Esophagus squamous epithelium (tissue), 5 donors: Measurements from ENCODE around the gene PGBD5. TPM values are rescaled to one million over a fixed set of nuclear protein-coding genes. Genes with fewer than 3 reads are reported as not detected.

ENCODE experiments used
- DNase-seq: peaks from one replicate; lab custom pipeline; 2025; lab: John Stamatoyannopoulos, UW
- H3K27ac ChIP-seq, 4 donors: fragments of 200-600 bp; sonication (generic); one replicate each; pipeline ENCODE4 v1.5.1; 2016 to 2019; ENCODE audit warnings: mild to moderate bottlenecking in 1 of 4
- H3K27me3 ChIP-seq, 4 donors: fragments of 200-600 bp; sonication (generic); 1 replicate in 3 of 4; 2 replicates in 1 of 4; pipeline versions ENCODE4 v1.5.1 to v1.6.0; 2017 to 2021; ENCODE audit warnings: antibody characterized with exemption in 1 of 4
- H3K36me3 ChIP-seq, 3 donors: fragments of 200-600 bp; sonication (generic); one replicate each; pipeline ENCODE4 v1.5.1; 2016 to 2019
- H3K4me1 ChIP-seq, 3 donors: fragments of 200-600 bp; sonication (generic); one replicate each; pipeline ENCODE4 v1.5.1; 2017 to 2019
- H3K4me3 ChIP-seq, 4 donors: fragments of 200-600 bp; sonication (generic); 1 replicate in 3 of 4; 2 replicates in 1 of 4; pipeline ENCODE4 v1.5.1; 2016 to 2019; ENCODE audit warnings: mild to moderate bottlenecking in 2 of 4, moderate library complexity in 1 of 4
- H3K9me3 ChIP-seq, 3 donors: fragments of 200-600 bp; sonication (generic); one replicate each; pipeline ENCODE4 v1.5.1; 2016 to 2019
- POLR2A ChIP-seq, 4 donors: fragments of 450-650 bp; IDR thresholded peaks; one replicate each; pipeline ENCODE4 v1.6.1; 2017; ENCODE audit warnings: antibody characterized with exemption in 4 of 4, mild to moderate bottlenecking in 4 of 4, moderate library complexity in 3 of 4
- WGBS, 2 donors: methylation state at CpG; one replicate each; pipeline ENCODE4 v1.1.5; 2018; 5-methylcytosine and 5-hydroxymethylcytosine counted together
- intact Hi-C: fragments of 100-400 bp; cut with DNase I; formaldehyde crosslinking; loops from one replicate; pipeline ENCODE4 v1.15.0; 2022
- total RNA-seq, 4 donors: library from RNA; depleted of rRNA; stranded (reverse); fragments of >200 nt; gene quantifications; one replicate each; pipeline ENCODE4 v1.1.0, GENCODE V29; 2016
- TF ChIP-seq, protein P1 (sequence below), 6 experiments: fragments of 450-650 bp in 4 of 6; fragments of 200-600 bp in 2 of 6; sonication (generic) in 2 of 6; IDR thresholded peaks; one replicate each; pipeline ENCODE4 v1.5.1; 2016 to 2019; ENCODE audit warnings: antibody characterized with exemption in 6 of 6, mild to moderate bottlenecking in 4 of 6, moderate library complexity in 4 of 6
- donor health status: DM: yes; HTN: yes; CAD: no.

The PGBD5 gene
- total RNA-seq, 4 donors from 2014 or later, result under 0.01 to 6.1 (median 3.0) TPM

DNA sequence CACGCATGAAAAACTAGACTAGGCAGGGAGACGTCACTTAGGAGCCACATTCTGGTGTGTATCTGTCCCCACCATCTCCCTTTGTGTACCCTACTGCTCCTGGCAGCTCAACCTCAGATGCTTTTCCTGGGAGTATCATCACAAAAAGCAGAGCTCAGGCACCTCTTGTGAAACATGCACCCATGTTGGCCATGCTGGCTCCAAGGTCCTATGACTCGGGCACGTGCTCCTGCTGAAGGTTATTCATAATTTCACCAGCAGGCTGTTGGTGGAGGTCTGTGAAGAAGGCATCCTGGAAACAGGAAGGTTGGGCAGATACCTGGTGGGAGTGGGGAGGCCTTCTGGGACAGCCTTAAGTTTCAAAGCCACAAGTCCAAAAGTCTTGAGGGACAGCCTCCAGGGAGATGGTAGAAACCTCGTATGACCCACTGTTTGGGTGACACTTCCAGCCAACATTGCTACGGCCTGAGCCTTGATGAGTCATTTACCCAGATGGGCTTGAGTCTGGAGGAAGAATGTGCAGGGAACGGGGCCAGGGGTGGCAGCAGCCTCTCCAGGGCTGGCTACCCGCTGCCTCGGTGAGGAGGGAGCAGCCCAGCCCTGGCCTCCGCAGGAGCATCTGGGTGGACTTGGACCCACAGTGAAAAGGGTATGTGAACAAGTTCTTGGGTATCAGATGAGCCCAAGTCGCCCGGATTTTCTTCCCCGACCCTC, 75.8 kb downstream of the PGBD5 start:
- peaks cover 0 to 18% (median 0%) of the 10 kb centered on the region in 4 donors for H3K27me3 ChIP-seq
- WGBS, 2 donors, result 72 to 73% methylated on average over 11 of the region's 13 CpGs
- H3K4me1 ChIP-seq, result peaks cover 0 to 21% (median 5%) of the 10 kb centered on the region in 3 donors
- no peak overlapping the region for H3K27ac ChIP-seq
- TF ChIP-seq, protein P1, sequence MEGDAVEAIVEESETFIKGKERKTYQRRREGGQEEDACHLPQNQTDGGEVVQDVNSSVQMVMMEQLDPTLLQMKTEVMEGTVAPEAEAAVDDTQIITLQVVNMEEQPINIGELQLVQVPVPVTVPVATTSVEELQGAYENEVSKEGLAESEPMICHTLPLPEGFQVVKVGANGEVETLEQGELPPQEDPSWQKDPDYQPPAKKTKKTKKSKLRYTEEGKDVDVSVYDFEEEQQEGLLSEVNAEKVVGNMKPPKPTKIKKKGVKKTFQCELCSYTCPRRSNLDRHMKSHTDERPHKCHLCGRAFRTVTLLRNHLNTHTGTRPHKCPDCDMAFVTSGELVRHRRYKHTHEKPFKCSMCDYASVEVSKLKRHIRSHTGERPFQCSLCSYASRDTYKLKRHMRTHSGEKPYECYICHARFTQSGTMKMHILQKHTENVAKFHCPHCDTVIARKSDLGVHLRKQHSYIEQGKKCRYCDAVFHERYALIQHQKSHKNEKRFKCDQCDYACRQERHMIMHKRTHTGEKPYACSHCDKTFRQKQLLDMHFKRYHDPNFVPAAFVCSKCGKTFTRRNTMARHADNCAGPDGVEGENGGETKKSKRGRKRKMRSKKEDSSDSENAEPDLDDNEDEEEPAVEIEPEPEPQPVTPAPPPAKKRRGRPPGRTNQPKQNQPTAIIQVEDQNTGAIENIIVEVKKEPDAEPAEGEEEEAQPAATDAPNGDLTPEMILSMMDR (IDR thresholded peaks at IDR 0.05), result no peak
- intact Hi-C loops, result no loop called here
- no peak for DNase-seq
- no peak overlapping the region for H3K4me3 ChIP-seq
- no peaks in the 10 kb centered on the region for H3K36me3 ChIP-seq
- no peaks in the 10 kb centered on the region for H3K9me3 ChIP-seq

DNA sequence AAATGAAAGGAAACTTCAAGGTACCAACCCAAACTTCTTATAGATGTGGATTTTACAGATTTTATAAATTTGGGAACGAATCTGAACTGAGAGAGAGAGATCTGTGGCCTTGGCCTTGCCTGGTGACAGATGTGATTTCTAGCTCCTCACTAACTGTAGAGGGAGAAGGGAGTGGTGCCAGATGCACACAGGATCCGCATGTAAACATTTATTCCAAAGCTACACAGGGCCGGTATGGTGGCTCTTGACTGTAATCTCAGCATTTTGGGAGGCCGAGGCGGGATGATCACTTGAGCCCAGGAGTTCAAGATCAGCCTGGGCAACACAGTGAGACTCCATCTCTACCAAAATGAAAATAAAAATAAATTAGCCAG, 77.1 kb downstream of the PGBD5 start:
- H3K27ac ChIP-seq, result no peak overlapping the region
- peaks cover 0 to 26% (median 5%) of the 10 kb centered on the region in 3 donors for H3K4me1 ChIP-seq
- H3K9me3 ChIP-seq, result no peaks in the 10 kb centered on the region
- no peaks in the 10 kb centered on the region for H3K36me3 ChIP-seq
- 38 to 42% methylated on average over 3 to 5 of the region's 5 CpGs for WGBS, 2 donors
- TF ChIP-seq, protein P1 (IDR thresholded peaks at IDR 0.05), result no peak
- TF ChIP-seq POLR2A (IDR thresholded peaks at IDR 0.05), result no peak
- peaks cover 0 to 20% (median 0%) of the 10 kb centered on the region in 4 donors for H3K27me3 ChIP-seq
- DNase-seq, result no peak
- intact Hi-C loops, result no loop called here
- H3K4me3 ChIP-seq, result no peak overlapping the region

DNA sequence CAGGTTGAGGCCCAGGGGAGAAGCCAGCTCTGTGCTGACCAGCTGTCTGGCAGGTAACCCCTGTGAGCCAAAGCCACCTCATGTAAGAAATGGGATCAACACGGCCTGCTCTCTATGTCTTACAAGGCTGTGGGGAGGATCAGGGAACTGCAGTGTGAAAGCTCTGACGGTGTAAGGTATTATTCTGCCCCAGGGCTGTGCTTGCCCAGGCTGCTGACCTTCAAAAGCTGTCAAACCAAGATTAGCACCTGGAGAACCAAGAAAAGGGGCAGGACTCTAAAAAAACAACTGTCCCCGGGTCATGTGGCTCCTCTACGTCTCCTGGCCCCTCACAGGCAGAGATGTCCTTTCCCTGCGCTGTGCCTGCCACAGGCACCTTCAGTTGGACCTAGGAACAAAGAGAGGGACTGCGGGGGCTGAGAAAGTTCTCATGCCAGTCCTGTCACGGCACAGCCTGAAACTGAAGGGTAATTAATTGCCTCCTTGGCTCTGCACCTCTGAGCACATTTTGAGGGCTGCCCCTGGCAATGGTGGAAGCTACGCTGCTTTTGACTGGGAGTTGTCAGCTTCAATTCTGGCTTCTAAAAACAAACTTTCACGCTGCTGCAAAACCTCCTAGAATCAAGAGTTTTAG, 77.6 kb downstream of the PGBD5 start:
- no peak for DNase-seq
- Histone ChIP-seq H3K4me1 (peaks cover 0 to 21% (median 5%) of the 10 kb centered on the region in 3 donors), H3K27ac (no peak overlapping the region), H3K36me3 (no peaks in the 10 kb centered on the region), H3K27me3 (peaks cover 0 to 16% (median 0%) of the 10 kb centered on the region in 4 donors), H3K4me3 (no peak overlapping the region), H3K9me3 (no peaks in the 10 kb centered on the region)
- TF ChIP-seq POLR2A (IDR thresholded peaks at IDR 0.05), result no peak
- TF ChIP-seq, protein P1 (IDR thresholded peaks at IDR 0.05), result no peak
- intact Hi-C loops, result no loop called here
- 25 to 35% methylated on average over 4 to 9 of the region's 9 CpGs for WGBS, 2 donors

DNA sequence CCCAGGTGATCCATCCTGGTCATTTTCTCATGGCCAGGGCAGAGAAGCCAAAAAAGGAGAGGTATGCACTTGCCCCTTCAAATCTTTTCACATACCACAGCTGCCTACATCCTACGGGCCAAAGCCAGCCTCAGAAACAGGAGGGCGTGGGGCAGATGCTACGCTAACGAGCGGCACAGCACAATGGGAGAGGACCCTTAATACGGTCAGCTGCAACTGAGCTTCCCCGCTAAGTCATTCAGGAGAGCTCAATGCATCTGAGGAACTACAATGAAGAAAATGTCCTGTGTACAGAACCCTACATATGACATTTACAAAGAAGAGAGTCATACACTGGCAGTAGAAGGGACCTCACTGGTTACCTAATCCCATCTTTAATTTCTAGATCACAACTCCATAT, 78.2 kb downstream of the PGBD5 start:
- intact Hi-C loops, result no loop called here
- TF ChIP-seq, protein P1 (IDR thresholded peaks at IDR 0.05), result no peak
- no peak for TF ChIP-seq POLR2A (IDR thresholded peaks at IDR 0.05)
- peaks cover 0 to 18% (median 5%) of the 10 kb centered on the region in 3 donors for H3K4me1 ChIP-seq
- no peaks in the 10 kb centered on the region for H3K9me3 ChIP-seq
- H3K36me3 ChIP-seq, result no peaks in the 10 kb centered on the region
- WGBS, 2 donors, result 81 to 89% methylated on average over 7 of the region's 7 CpGs
- H3K27me3 ChIP-seq, result peaks cover 0 to 15% (median 0%) of the 10 kb centered on the region in 4 donors
- H3K4me3 ChIP-seq, result no peak overlapping the region
- no peak for DNase-seq
- no peak overlapping the region for H3K27ac ChIP-seq
